GM12892 (cell line): ENCODE data around the gene PRDM5.

Experiments used
- POLR2A ChIP-seq: IDR thresholded peaks from 2 replicates; pipeline ENCODE4 v1.6.1; 2011; ENCODE audit warnings: low read depth, low read length, control low read depth
- POLR2AphosphoS5 ChIP-seq: IDR thresholded peaks from 2 replicates; pipeline ENCODE4 v1.6.1; 2011; ENCODE audit warnings: low read depth, low read length, control low read depth
- TAF1 ChIP-seq: IDR thresholded peaks from 2 replicates; pipeline ENCODE4 v1.6.1; 2011; ENCODE audit warnings: low read depth, mild to moderate bottlenecking, control low read depth, low read length, borderline replicate concordance

- TF ChIP-seq POLR2AphosphoS5 (no peak), POLR2A (no peak), TAF1 (no peak)
Measured at GRCh38 chr4:120731561-120731960, 191.0 kb downstream of the PRDM5 start.
